Smooth muscle cell (in vitro differentiated cells): ENCODE measurements around the gene MMAB. TPM values are rescaled to one million over a fixed set of nuclear protein-coding genes. Genes with fewer than 3 reads are reported as not detected.

ENCODE experiments used
- DNase-seq: peaks from one replicate; lab custom pipeline; 2025; ENCODE audit not compliant: unreplicated experiment; lab: John Stamatoyannopoulos, UW
- H2AFZ ChIP-seq: fragments of 200-600 bp; sonication (generic); 2 replicates; pipeline ENCODE4 v1.6.0; 2016; ENCODE audit warnings: antibody characterized with exemption, low read depth, mild to moderate bottlenecking
- H3F3A ChIP-seq: fragments of 200-600 bp; sonication (generic); 2 replicates; pipeline ENCODE4 v1.6.0; 2017; ENCODE audit warnings: antibody characterized with exemption, low read depth
- H3K27ac ChIP-seq: fragments of 200-600 bp; sonication (generic); 2 replicates; pipeline ENCODE4 v1.5.1; 2016; ENCODE audit warnings: low read depth, mild to moderate bottlenecking
- H3K27me3 ChIP-seq: fragments of 200-600 bp; sonication (generic); 2 replicates; pipeline ENCODE4 v1.6.1; 2016; ENCODE audit warnings: low read depth, mild to moderate bottlenecking
- H3K36me3 ChIP-seq: fragments of 200-600 bp; sonication (generic); 2 replicates; pipeline ENCODE4 v1.5.1; 2016; ENCODE audit warnings: low read depth
- H3K4me1 ChIP-seq: fragments of 200-600 bp; sonication (generic); 2 replicates; pipeline ENCODE4 v1.5.1; 2016; ENCODE audit warnings: low read depth
- H3K4me2 ChIP-seq: fragments of 200-600 bp; sonication (generic); 2 replicates; pipeline ENCODE4 v1.6.0; 2016; ENCODE audit warnings: mild to moderate bottlenecking
- H3K4me3 ChIP-seq: fragments of 200-600 bp; sonication (generic); 2 replicates; pipeline ENCODE4 v1.5.1; 2016; ENCODE audit warnings: mild to moderate bottlenecking
- H3K79me2 ChIP-seq: fragments of 200-600 bp; sonication (generic); 2 replicates; pipeline ENCODE4 v1.6.0; 2016; ENCODE audit warnings: low read depth, mild to moderate bottlenecking
- H3K9ac ChIP-seq: fragments of 200-600 bp; sonication (generic); 2 replicates; pipeline ENCODE4 v1.6.0; 2016; ENCODE audit warnings: low read depth
- H3K9me3 ChIP-seq: fragments of 200-600 bp; sonication (generic); replicated peaks from 2 replicates; pipeline ENCODE4 v1.5.1; 2016; ENCODE audit warnings: low read depth
- H4K20me1 ChIP-seq: fragments of 200-600 bp; sonication (generic); 2 replicates; pipeline ENCODE4 v1.6.0; 2016; ENCODE audit warnings: low read depth
- WGBS: methylation state at CpG from one replicate; pipeline ENCODE4 v1.1.7; 2016; ENCODE audit warnings: low lambda C conversion rate; 5-methylcytosine and 5-hydroxymethylcytosine counted together
- polyA plus RNA-seq: library from polyadenylated mRNA; unstranded; fragments of >200 nt; fragmentation: Nextera tagmentation; extraction: Ambion mirVana; gene quantifications from 2 replicates; pipeline ENCODE4 v1.2.1, GENCODE V29; 2016
- total RNA-seq: library from RNA; depleted of rRNA; stranded (reverse); fragments of >200 nt; gene quantifications from 2 replicates; pipeline ENCODE4 v1.2.3, GENCODE V29; 2014
- TF ChIP-seq, protein P1 (sequence below): fragments of 200-600 bp; sonication (generic); IDR thresholded peaks from 2 replicates; pipeline ENCODE4 v1.5.1; 2017; ENCODE audit warnings: borderline replicate concordance, mild to moderate bottlenecking, antibody characterized with exemption; ENCODE audit not compliant: insufficient read depth, poor library complexity, severe bottlenecking

MMAB gene
- total and polyA plus RNA-seq, 2 experiments from 2014 or later, result 20.2 to 51.7 TPM

DNA sequence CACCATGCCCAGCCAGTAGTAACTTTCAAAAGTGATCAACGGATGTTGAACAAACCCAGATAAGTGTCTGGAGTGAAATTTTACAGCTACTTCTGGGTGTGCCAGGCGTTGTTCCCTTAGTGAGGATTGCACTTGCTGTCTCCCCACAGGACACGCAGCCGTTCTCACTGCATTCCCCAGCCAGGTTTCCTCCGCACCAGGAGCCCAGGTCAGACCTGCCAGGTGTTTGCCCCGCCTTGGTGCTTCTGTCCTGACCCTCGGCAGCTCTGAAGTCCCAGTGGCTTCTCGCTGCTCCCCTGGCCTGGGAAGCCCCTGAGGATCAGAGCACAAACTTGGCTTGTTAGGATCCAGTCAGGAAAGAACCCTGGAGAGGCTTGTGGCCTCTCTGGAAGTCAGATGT lies 36.2 kb downstream of the MMAB start:
- no peaks in the 10 kb centered on the region for H3K79me2 ChIP-seq
- DNase-seq, result no peak
- H3K27me3 ChIP-seq, result no peaks in the 10 kb centered on the region
- 78% methylated on average over 8 of the region's 8 CpGs for WGBS
- no peak overlapping the region for H3K4me3 ChIP-seq
- H3K27ac ChIP-seq, result no peak overlapping the region
- TF ChIP-seq, protein P1, sequence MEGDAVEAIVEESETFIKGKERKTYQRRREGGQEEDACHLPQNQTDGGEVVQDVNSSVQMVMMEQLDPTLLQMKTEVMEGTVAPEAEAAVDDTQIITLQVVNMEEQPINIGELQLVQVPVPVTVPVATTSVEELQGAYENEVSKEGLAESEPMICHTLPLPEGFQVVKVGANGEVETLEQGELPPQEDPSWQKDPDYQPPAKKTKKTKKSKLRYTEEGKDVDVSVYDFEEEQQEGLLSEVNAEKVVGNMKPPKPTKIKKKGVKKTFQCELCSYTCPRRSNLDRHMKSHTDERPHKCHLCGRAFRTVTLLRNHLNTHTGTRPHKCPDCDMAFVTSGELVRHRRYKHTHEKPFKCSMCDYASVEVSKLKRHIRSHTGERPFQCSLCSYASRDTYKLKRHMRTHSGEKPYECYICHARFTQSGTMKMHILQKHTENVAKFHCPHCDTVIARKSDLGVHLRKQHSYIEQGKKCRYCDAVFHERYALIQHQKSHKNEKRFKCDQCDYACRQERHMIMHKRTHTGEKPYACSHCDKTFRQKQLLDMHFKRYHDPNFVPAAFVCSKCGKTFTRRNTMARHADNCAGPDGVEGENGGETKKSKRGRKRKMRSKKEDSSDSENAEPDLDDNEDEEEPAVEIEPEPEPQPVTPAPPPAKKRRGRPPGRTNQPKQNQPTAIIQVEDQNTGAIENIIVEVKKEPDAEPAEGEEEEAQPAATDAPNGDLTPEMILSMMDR, result no peak
- no peaks in the 10 kb centered on the region for H3K36me3 ChIP-seq
- no peaks in the 10 kb centered on the region for H4K20me1 ChIP-seq
- H2AFZ ChIP-seq, result no peak overlapping the region
- H3K9me3 ChIP-seq, result no peaks in the 10 kb centered on the region
- no peak overlapping the region for H3K9ac ChIP-seq
- H3K4me2 ChIP-seq, result no peak overlapping the region
- H3F3A ChIP-seq, result peaks cover 15% of the 10 kb centered on the region
- peaks cover 4% of the 10 kb centered on the region for H3K4me1 ChIP-seq

DNA sequence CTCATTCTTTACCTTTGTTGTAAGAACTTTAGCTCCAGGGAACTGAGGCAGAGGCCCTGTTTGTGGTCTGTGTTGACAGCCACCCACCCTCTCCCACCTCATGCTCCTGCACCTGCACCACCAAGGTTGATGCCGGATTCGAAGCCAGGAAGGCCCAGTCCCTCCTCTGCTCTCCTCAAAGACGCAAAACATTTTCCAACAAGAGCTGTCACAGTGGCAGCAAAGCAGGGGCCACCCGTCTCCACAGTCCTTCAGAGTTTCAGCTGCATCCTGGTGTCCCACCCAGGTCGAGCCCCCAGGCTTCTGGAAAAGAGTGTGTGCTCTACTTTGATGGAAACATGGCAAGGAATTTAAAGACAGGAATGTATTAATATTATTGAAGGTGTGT lies 37.4 kb downstream of the MMAB start:
- no peak overlapping the region for H3K9ac ChIP-seq
- no peak overlapping the region for H2AFZ ChIP-seq
- no peak overlapping the region for H3K27ac ChIP-seq
- no peaks in the 10 kb centered on the region for H3K27me3 ChIP-seq
- TF ChIP-seq, protein P1, result no peak
- no peaks in the 10 kb centered on the region for H3K36me3 ChIP-seq
- no peaks in the 10 kb centered on the region for H4K20me1 ChIP-seq
- no peak overlapping the region for H3K4me3 ChIP-seq
- H3K4me2 ChIP-seq, result no peak overlapping the region
- H3K9me3 ChIP-seq, result no peaks in the 10 kb centered on the region
- no peak for DNase-seq
- peaks cover 4% of the 10 kb centered on the region for H3K4me1 ChIP-seq
- WGBS, result 95% methylated on average over 5 of the region's 5 CpGs
- peaks cover 11% of the 10 kb centered on the region for H3F3A ChIP-seq
- H3K79me2 ChIP-seq, result no peaks in the 10 kb centered on the region

DNA sequence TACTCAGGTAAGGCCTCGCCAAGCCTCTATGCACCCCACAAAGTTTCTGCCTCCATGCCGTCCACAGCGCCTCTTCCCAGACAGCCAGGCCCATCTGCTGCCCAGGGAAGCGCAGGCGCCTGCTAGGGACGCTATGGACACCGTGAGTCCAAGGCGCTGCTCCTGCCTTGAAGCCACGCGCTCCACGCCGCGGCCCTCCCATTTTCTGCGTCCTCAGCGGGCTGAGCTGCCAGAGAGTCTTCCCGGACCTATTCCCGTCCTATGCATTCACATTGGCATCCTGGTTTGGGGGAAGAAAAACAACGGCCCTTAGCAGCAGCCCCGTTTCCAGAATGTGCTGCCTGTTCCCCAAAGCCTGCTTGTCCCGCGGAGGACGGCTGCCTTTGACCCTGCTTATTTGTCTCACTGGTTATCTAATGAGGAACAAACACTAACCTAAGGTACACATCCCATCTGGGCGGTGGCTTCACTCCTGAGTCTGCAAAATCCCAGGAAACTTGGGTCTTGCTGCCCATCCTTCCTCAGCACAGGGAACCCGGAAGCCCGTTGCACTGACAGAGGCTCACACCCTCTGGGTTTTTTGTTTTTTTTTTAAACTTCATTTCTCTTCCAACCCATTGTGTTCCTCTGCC lies 38.0 kb downstream of the MMAB start:
- Histone ChIP-seq H3K9me3 (no peaks in the 10 kb centered on the region), H3K9ac (no peak overlapping the region), H3K36me3 (no peaks in the 10 kb centered on the region), H3F3A (peaks cover 16% of the 10 kb centered on the region), H3K27me3 (no peaks in the 10 kb centered on the region), H3K4me1 (peaks cover 9% of the 10 kb centered on the region), H3K4me3 (no peak overlapping the region), H4K20me1 (no peaks in the 10 kb centered on the region), H2AFZ (no peak overlapping the region), H3K4me2 (no peak overlapping the region), H3K79me2 (no peaks in the 10 kb centered on the region), H3K27ac (no peak overlapping the region)
- WGBS, result 99% methylated on average over 25 of the region's 25 CpGs
- DNase-seq, result no peak
- TF ChIP-seq, protein P1, result no peak

DNA sequence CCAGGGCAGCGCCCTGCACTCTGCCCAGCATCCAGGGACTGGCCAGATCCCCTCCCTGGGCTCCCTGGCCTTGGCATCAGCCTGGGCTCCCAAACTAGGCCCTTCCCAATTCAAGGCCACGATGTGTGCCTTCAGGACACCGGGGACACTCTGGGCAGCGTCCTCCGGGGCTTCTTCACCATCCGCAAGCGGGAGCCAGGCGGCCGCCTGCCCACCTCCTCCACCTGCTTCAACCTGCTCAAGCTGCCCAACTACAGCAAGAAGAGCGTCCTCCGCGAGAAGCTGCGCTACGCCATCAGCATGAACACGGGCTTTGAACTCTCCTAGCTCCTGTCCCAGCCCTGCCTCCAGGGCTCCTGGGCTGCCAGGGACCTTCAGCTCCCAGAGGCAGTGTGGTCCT lies 38.8 kb downstream of the MMAB start:
- no peak overlapping the region for H2AFZ ChIP-seq
- H3K4me1 ChIP-seq, result peaks cover 18% of the 10 kb centered on the region
- no peaks in the 10 kb centered on the region for H3K36me3 ChIP-seq
- TF ChIP-seq, protein P1, result no peak
- H3K4me3 ChIP-seq, result no peak overlapping the region
- H3K9ac ChIP-seq, result no peak overlapping the region
- H3F3A ChIP-seq, result peaks cover 16% of the 10 kb centered on the region
- no peaks in the 10 kb centered on the region for H3K79me2 ChIP-seq
- H3K27ac ChIP-seq, result no peak overlapping the region
- no peaks in the 10 kb centered on the region for H3K9me3 ChIP-seq
- no peaks in the 10 kb centered on the region for H3K27me3 ChIP-seq
- H4K20me1 ChIP-seq, result no peaks in the 10 kb centered on the region
- no peak for DNase-seq
- no peak overlapping the region for H3K4me2 ChIP-seq
- WGBS, result over 99% methylated on average over 15 of the region's 15 CpGs
